ENCODE results near the gene ZNF821.

- no peak for TF ChIP-seq GATA3 (IDR thresholded peaks at IDR 0.05; ENCODE audit: low read depth, low read length)
- TF ChIP-seq GATA2 (IDR thresholded peaks at IDR 0.05; ENCODE audit: low read depth, low read length) = no peak
These were observed 674 bp downstream of the ZNF821 start for GRCh38 chr16:71883168-71883848.

Data from SH-SY5Y (cell line).